ENCODE results near the gene LILRB1.
"Not testable (repeated sequence)": the region's sequence is repeated elsewhere in the genome, so short reads cannot be mapped to it uniquely, and the experiment has no call there.

The LILRB1 gene

GRCh38 chr19:54630262-54630661, at the start of gene LILRB1:
LILRB1 (plus strand) TSS chr19:54630484; CDS start chr19:54631074, 590 bp downstream.
- H3K4me3 ChIP-seq (replicated peaks; ENCODE audit: low read depth, low read length); H3K27me3 ChIP-seq (replicated peaks; ENCODE audit: control insufficient read depth, insufficient read depth, low read length); DNase-seq (ENCODE audit: extremely low read depth, insufficient read length): not testable (repeated sequence)
- H3K36me3 ChIP-seq (ENCODE audit: control insufficient read depth, insufficient read depth, low read length) = peaks cover 20% of the 10 kb centered on the region

- Histone ChIP-seq H3K27me3 (replicated peaks; ENCODE audit: control insufficient read depth, insufficient read depth, low read length) (no peaks in the 10 kb centered on the region), H3K36me3 (ENCODE audit: control insufficient read depth, insufficient read depth, low read length) (no peaks in the 10 kb centered on the region), H3K4me3 (replicated peaks; ENCODE audit: low read depth, low read length) (no peak overlapping the region)
- TF ChIP-seq CTCF (IDR thresholded peaks at IDR 0.05; ENCODE audit: insufficient read depth, low read length, poor library complexity, severe bottlenecking) = no peak
- no peak for DNase-seq (ENCODE audit: extremely low read depth, insufficient read length)
Measured at GRCh38 chr19:54586397-54586796, 43.9 kb upstream of the LILRB1 start.

- Histone ChIP-seq H3K27me3 (replicated peaks; ENCODE audit: control insufficient read depth, insufficient read depth, low read length) (no peaks in the 10 kb centered on the region), H3K36me3 (ENCODE audit: control insufficient read depth, insufficient read depth, low read length) (no peaks in the 10 kb centered on the region), H3K4me3 (replicated peaks; ENCODE audit: low read depth, low read length) (no peak overlapping the region)
- TF ChIP-seq CTCF (IDR thresholded peaks at IDR 0.05; ENCODE audit: insufficient read depth, low read length, poor library complexity, severe bottlenecking) = no peak
- no peak for DNase-seq (ENCODE audit: extremely low read depth, insufficient read length)
Measured at GRCh38 chr19:54587026-54587425, 43.3 kb upstream of the LILRB1 start.

GRCh38 chr19:54593445-54593844, 36.8 kb upstream of the LILRB1 start, which contains the start of gene LILRA1:
LILRA1 (plus strand) TSS chr19:54593632; CDS start chr19:54594245, 613 bp downstream.
- H3K36me3 ChIP-seq (ENCODE audit: control insufficient read depth, insufficient read depth, low read length); H3K27me3 ChIP-seq (replicated peaks; ENCODE audit: control insufficient read depth, insufficient read depth, low read length); DNase-seq (ENCODE audit: extremely low read depth, insufficient read length); H3K4me3 ChIP-seq (replicated peaks; ENCODE audit: low read depth, low read length): not testable (repeated sequence)

GRCh38 chr19:54593931-54594626, 36.2 kb upstream of the LILRB1 start:
- H3K36me3 ChIP-seq (ENCODE audit: control insufficient read depth, insufficient read depth, low read length); H3K27me3 ChIP-seq (replicated peaks; ENCODE audit: control insufficient read depth, insufficient read depth, low read length); H3K4me3 ChIP-seq (replicated peaks; ENCODE audit: low read depth, low read length); DNase-seq (ENCODE audit: extremely low read depth, insufficient read length): not testable (repeated sequence)

- Histone ChIP-seq H3K4me3 (replicated peaks; ENCODE audit: low read depth, low read length) (no peak overlapping the region), H3K27me3 (replicated peaks; ENCODE audit: control insufficient read depth, insufficient read depth, low read length) (no peaks in the 10 kb centered on the region; the same call in 1 of the 2 replicates), H3K36me3 (ENCODE audit: control insufficient read depth, insufficient read depth, low read length) (no peaks in the 10 kb centered on the region)
- no peak for TF ChIP-seq CTCF (IDR thresholded peaks at IDR 0.05; ENCODE audit: insufficient read depth, low read length, poor library complexity, severe bottlenecking)
- DNase-seq (ENCODE audit: extremely low read depth, insufficient read length) = no peak
Measured at GRCh38 chr19:54594737-54595136, 35.5 kb upstream of the LILRB1 start.

- not testable (repeated sequence) for DNase-seq (ENCODE audit: extremely low read depth, insufficient read length); H3K36me3 ChIP-seq (ENCODE audit: control insufficient read depth, insufficient read depth, low read length); H3K27me3 ChIP-seq (replicated peaks; ENCODE audit: control insufficient read depth, insufficient read depth, low read length); H3K4me3 ChIP-seq (replicated peaks; ENCODE audit: low read depth, low read length)
Measured at GRCh38 chr19:54595680-54596436, 34.4 kb upstream of the LILRB1 start.
